Ovary (tissue), 3 donors: Measurements from ENCODE around the gene FLII.

Experiments
- CTCF ChIP-seq, 3 donors: fragments of 450-650 bp in 2 of 3; fragments of 200-600 bp in 1 of 3; IDR thresholded peaks; one replicate each; pipeline versions ENCODE4 v1.5.1 to v1.8.0; 2016 to 2022; ENCODE audit warnings: antibody characterized with exemption in 3 of 3, mild to moderate bottlenecking in 1 of 3
- POLR2A ChIP-seq: fragments of 450-650 bp; IDR thresholded peaks from one replicate; pipeline ENCODE4 v1.6.1; 2017; ENCODE audit warnings: antibody characterized with exemption, mild to moderate bottlenecking, moderate library complexity
- donor health status: DM: no; HTN: no; CAD: no.

- TF ChIP-seq POLR2A (no peak), CTCF (IDR thresholded peaks at IDR 0.05) (no peak)
Measured at GRCh38 chr17:18197535-18198194, 60.9 kb downstream of the FLII start.
